ENCODE measurements around the gene COL2A1.

- TF ChIP-seq CTCF (IDR thresholded peaks at IDR 0.05; ENCODE audit: low read depth, low read length) (no peak), EZH2phosphoT487 (IDR thresholded peaks at IDR 0.05; ENCODE audit: low read depth) (no peak)
Measured at GRCh38 chr12:47980779-47981495, 23.3 kb downstream of the COL2A1 start.
